ENCODE results near the gene CCNY. TPM values are rescaled to one million over a fixed set of nuclear protein-coding genes. Genes with fewer than 3 reads are reported as not detected.
A peak's percentile ranks its signal among the peaks of the same experiment; 100 is the strongest.

CCNY gene
- total RNA-seq, 1 donor from 2014 or later = 85.9 TPM

DNA sequence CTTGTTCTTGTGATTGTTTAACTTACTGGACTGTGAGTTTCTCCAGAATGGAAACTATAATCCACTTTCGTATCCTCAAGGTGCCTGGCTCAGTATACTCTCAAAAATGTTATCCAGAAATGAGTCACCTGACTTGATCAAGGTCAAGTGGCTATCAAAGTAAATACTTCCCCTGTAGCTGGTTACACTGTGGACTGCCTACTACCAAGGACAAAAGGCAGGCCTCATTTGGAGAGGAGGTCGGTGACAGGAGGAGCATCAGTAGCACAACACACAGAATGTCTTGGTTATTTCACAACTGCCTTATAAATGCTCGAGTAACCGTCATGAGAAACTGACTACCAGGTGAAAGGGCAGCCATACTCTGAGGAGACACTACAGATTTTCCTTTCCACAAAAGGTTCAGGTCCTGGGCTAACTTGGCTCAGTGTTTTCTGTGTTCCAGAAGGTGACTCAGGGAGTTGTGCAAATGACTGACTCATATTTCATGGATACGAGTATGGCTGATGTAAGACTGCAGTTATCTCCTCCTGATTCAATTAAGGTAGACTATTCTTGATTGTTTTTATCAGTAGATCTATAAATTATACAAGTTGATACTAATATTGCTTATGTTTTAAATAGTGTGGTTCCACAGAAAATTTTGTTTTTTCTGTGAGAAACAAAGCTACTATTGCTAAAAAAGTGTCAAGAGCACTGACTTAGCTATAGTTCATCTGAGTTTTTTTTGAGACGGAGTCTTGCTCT lies 4.2 kb upstream of the CCNY start:
- Mint-ChIP-seq H3K36me3 (ENCODE audit: low read depth, unreplicated experiment) (no peaks in the 10 kb centered on the region), H3K27ac (ENCODE audit: unreplicated experiment) (peak overlapping the region; percentile 93), H3K9me3 (ENCODE audit: unreplicated experiment) (no peaks in the 10 kb centered on the region), H3K4me1 (ENCODE audit: low read depth, unreplicated experiment) (peaks cover 40% of the 10 kb centered on the region), H3K4me3 (ENCODE audit: unreplicated experiment) (no peak overlapping the region), H3K27me3 (ENCODE audit: low read depth, unreplicated experiment) (no peaks in the 10 kb centered on the region)
- FAIRE-seq (peak; percentile 88), DNase-seq (ENCODE audit: low read depth) (peak; percentile 94)
- Histone ChIP-seq H3K4me1 (ENCODE audit: insufficient read depth, low read length) (peaks cover 45% of the 10 kb centered on the region), H3K36me3 (ENCODE audit: insufficient read depth, low read length) (peaks cover 3% of the 10 kb centered on the region), H3K4me3 (ENCODE audit: insufficient read depth, low read depth, low read length) (no peak overlapping the region), H3K9ac (ENCODE audit: low read length) (peak overlapping the region; percentile 61), H3K27ac (ENCODE audit: low read depth, low read length) (peak overlapping the region; percentile 86), H3K27me3 (ENCODE audit: insufficient read depth, low read length) (no peaks in the 10 kb centered on the region), H2AFZ (ENCODE audit: low read depth, low read length) (no peak overlapping the region), H3K9me3 (ENCODE audit: insufficient read depth, low read depth, low read length) (no peaks in the 10 kb centered on the region), H4K20me1 (ENCODE audit: insufficient read depth, low read length) (peaks cover 15% of the 10 kb centered on the region), H3K4me2 (ENCODE audit: low read length) (peak overlapping the region; percentile 54), H3K79me2 (ENCODE audit: insufficient read depth, low read length) (peaks cover 78% of the 10 kb centered on the region)
- TF ChIP-seq EZH2 (IDR thresholded peaks at IDR 0.05; ENCODE audit: insufficient read depth, low read length) (no peak), CTCF (IDR thresholded peaks at IDR 0.05; ENCODE audit: insufficient read depth, low read depth, low read length) (no peak)

GRCh38 chr10:35334297-35334696 lies 2.0 kb upstream of the CCNY start:
- H3K27me3 Mint-ChIP-seq (ENCODE audit: low read depth, unreplicated experiment) = no peaks in the 10 kb centered on the region
- peaks cover 43% of the 10 kb centered on the region for H3K4me1 Mint-ChIP-seq (ENCODE audit: low read depth, unreplicated experiment)
- Histone ChIP-seq H3K79me2 (ENCODE audit: insufficient read depth, low read length) (peaks cover 88% of the 10 kb centered on the region), H3K27me3 (ENCODE audit: insufficient read depth, low read length) (no peaks in the 10 kb centered on the region), H3K4me1 (ENCODE audit: insufficient read depth, low read length) (peaks cover 28% of the 10 kb centered on the region), H2AFZ (ENCODE audit: low read depth, low read length) (no peak overlapping the region), H3K27ac (ENCODE audit: low read depth, low read length) (no peak overlapping the region), H4K20me1 (ENCODE audit: insufficient read depth, low read length) (peaks cover 29% of the 10 kb centered on the region), H3K9ac (ENCODE audit: low read length) (no peak overlapping the region), H3K4me3 (ENCODE audit: insufficient read depth, low read depth, low read length) (peak overlapping the region; percentile 38), H3K36me3 (ENCODE audit: insufficient read depth, low read length) (peaks cover 3% of the 10 kb centered on the region), H3K4me2 (ENCODE audit: low read length) (peak overlapping the region; percentile 67), H3K9me3 (ENCODE audit: insufficient read depth, low read depth, low read length) (no peaks in the 10 kb centered on the region)
- H3K27ac Mint-ChIP-seq (ENCODE audit: unreplicated experiment) = no peak overlapping the region
- peak overlapping the region; percentile 80 for H3K4me3 Mint-ChIP-seq (ENCODE audit: unreplicated experiment)
- no peak for TF ChIP-seq CTCF (IDR thresholded peaks at IDR 0.05; ENCODE audit: insufficient read depth, low read depth, low read length)
- FAIRE-seq (no peak), DNase-seq (ENCODE audit: low read depth) (no peak)
- no peaks in the 10 kb centered on the region for H3K9me3 Mint-ChIP-seq (ENCODE audit: unreplicated experiment)
- H3K36me3 Mint-ChIP-seq (ENCODE audit: low read depth, unreplicated experiment) = no peaks in the 10 kb centered on the region

Data from astrocyte (in vitro differentiated cells and primary cell).